Heart left ventricle (tissue), 13 donors: ENCODE measurements around the gene DHFR.

Source experiments
- CTCF ChIP-seq, 12 donors: fragments of 200-600 bp; sonication (generic) in 4 of 12; IDR thresholded peaks; one replicate each; pipeline versions ENCODE4 v1.5.0 to v1.8.0; 2018 to 2022; ENCODE audit warnings: antibody characterized with exemption in 12 of 12, mild to moderate bottlenecking in 5 of 12
- POLR2A ChIP-seq, 2 donors: fragments of 450-650 bp; IDR thresholded peaks; one replicate each; pipeline ENCODE4 v1.6.1; 2017; ENCODE audit warnings: antibody characterized with exemption in 2 of 2, mild to moderate bottlenecking in 2 of 2, moderate library complexity in 2 of 2
- donor health status: ischemic (EF 13 %, LVEDD 7.1; RV severe dilation, severe dysfunction).
- donor health status: DM: no; HTN: yes; CAD: no.
- donor health status: DM: no; HTN: no; CAD: no.
- donor health status: ischemic (EF 25% LVEDD 6.9; RV normal size, moderate dysfunction).
- donor health status: ischemic (EF 25% LVEDD 5.7; RV mildly dilated, moderate dysfunction).
- donor health status: ischemic (EF 35%, LVEDD 5.7; RV mildly dilated, moderate dysfunction).
- donor health status: nonischemic (EF 11% LVEDD 7.7; RV severe dilation, severe dysfunction).
- donor health status: DM: yes; HTN: yes; CAD: no.
- donor health status: PGD.
- donor health status: ischemic (EF 29% LVEDD 5.4; RV normal size, mild dysfunction).
- donor health status: nonischemic (EF 23%, LVEDD 6.1; RV moderate dilation, normal function).

- TF ChIP-seq POLR2A (IDR thresholded peaks at IDR 0.05) (peak in 1 of 2 donors; percentile 63), CTCF (IDR thresholded peaks at IDR 0.05) (peak in 5 of 12 donors; percentile 20 to 43 (median 38))
Observed at GRCh38 chr5:80654391-80655230, at the start of gene DHFR, which contains the start of gene MSH3.
